Kidney (tissue), 14 donors: ENCODE data around the gene PIK3R2. TPM values are rescaled to one million over a fixed set of nuclear protein-coding genes. Genes with fewer than 3 reads are reported as not detected.
A peak's percentile ranks its signal among the peaks of the same experiment; 100 is the strongest.
"Not testable (repeated sequence)": the region's sequence is repeated elsewhere in the genome, so short reads cannot be mapped to it uniquely, and the experiment has no call there.

ENCODE experiments used
- DNase-seq, 5 donors: peaks; one replicate each; pipeline ENCODE4 v3.0.0-alpha.2; 2013 to 2020
- FAIRE-seq: peaks from 2 replicates; lab custom pipeline; 2012; peaks lifted over from hg19 to GRCh38; lab: Jason Lieb, UNC
- H3K27ac ChIP-seq, 2 donors: one replicate each; pipeline ENCODE4 v1.7.0; 2013; ENCODE audit warnings: low read depth in 2 of 2, low read length in 2 of 2, inconsistent platforms in 1 of 2
- H3K27me3 ChIP-seq: one replicate; pipeline ENCODE4 v1.7.1; 2013; ENCODE audit warnings: low read length, inconsistent platforms; ENCODE audit not compliant: control insufficient read depth, insufficient read depth
- H3K36me3 ChIP-seq, 3 donors: one replicate each; pipeline versions ENCODE4 v1.7.0 to v1.7.1; 2013; ENCODE audit warnings: low read length in 3 of 3, control low read depth in 1 of 3, inconsistent platforms in 1 of 3; ENCODE audit not compliant: insufficient read depth in 3 of 3, control insufficient read depth in 2 of 3
- H3K4me1 ChIP-seq, 3 donors: one replicate each; pipeline versions ENCODE4 v1.7.0 to v1.7.1; 2013; ENCODE audit warnings: low read length in 3 of 3, inconsistent platforms in 1 of 3, low read depth in 1 of 3; ENCODE audit not compliant: control insufficient read depth in 2 of 3, insufficient read depth in 2 of 3
- H3K4me3 ChIP-seq, 3 donors: one replicate each; pipeline versions ENCODE4 v1.7.0 to v1.8.1; 2013; ENCODE audit warnings: low read length in 3 of 3, control low read depth in 1 of 3, inconsistent platforms in 1 of 3
- H3K9ac ChIP-seq, 3 donors: one replicate each; pipeline versions ENCODE4 v1.7.0 to v1.7.1; 2013; ENCODE audit warnings: low read length in 3 of 3, control low read depth in 1 of 3, inconsistent platforms in 1 of 3
- H3K9me3 ChIP-seq, 3 donors: one replicate each; pipeline versions ENCODE4 v1.7.0 to v1.7.1; 2013; ENCODE audit warnings: low read length in 3 of 3, control low read depth in 1 of 3, inconsistent platforms in 1 of 3; ENCODE audit not compliant: control insufficient read depth in 2 of 3, insufficient read depth in 1 of 3
- intact Hi-C: fragments of 100-400 bp; cut with DNase I; formaldehyde crosslinking; loops from one replicate; pipeline ENCODE4 v1.11.1; 2022
- polyA plus RNA-seq: library from polyadenylated mRNA; stranded (reverse); fragments of 350-450 nt; fragmentation: Illumina TruSeq; extraction: RNeasy Lipid Tissue Mini Kit (QIAGEN cat#74804); gene quantifications from one replicate; pipeline ENCODE4 v1.2.3, GENCODE V29; 2014; ENCODE audit warnings: low read depth, low replicate concordance; ENCODE audit not compliant: insufficient read depth
- total RNA-seq: library from RNA; stranded (reverse); fragmentation: NEBNext Ultra II Directional; extraction: Animal tissue kit (Norgen Biotek cat#: 25700); gene quantifications from one replicate; pipeline ENCODE4 v1.2.1, GENCODE V29; 2021
- TF ChIP-seq, protein P1 (sequence below): IDR thresholded peaks from 3 replicates; pipeline ENCODE4 v1.5.1; 2012; ENCODE audit warnings: mild to moderate bottlenecking, moderate library complexity, borderline replicate concordance; ENCODE audit not compliant: insufficient read depth; ENCODE audit errors: extremely low read depth
- donor health status: control.
- donor health status: control.
- donor health status: control.
- donor health status: control.
- donor health status: control.
- donor health status: DM: yes; HTN: yes; CAD: no.
- donor health status: Normal renal cell carcinoma (clear cell type).

PIK3R2 gene
- total and polyA plus RNA-seq, 2 donors from 2014 or later: 10.1 to 29.6 TPM

DNA sequence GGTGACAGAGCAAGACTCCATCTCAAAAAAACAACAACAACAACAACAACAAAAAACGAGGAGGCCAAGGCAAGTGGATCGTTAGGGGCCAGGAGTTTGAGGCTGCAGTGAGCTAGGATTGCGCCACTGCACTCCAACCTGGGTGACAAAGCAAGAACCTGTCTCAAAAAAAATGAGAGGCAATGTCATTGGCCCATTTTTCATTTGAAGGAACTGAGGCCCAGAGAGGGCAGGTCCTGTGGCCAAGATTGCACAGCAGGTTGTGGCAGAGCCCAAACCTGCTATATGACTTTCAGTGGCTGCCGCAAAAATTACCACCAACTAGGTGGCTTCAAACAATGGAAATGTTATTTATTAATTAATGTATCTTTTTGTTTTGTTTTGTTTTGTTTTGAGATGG lies 5.5 kb downstream of the PIK3R2 start:
- TF ChIP-seq, protein P1, sequence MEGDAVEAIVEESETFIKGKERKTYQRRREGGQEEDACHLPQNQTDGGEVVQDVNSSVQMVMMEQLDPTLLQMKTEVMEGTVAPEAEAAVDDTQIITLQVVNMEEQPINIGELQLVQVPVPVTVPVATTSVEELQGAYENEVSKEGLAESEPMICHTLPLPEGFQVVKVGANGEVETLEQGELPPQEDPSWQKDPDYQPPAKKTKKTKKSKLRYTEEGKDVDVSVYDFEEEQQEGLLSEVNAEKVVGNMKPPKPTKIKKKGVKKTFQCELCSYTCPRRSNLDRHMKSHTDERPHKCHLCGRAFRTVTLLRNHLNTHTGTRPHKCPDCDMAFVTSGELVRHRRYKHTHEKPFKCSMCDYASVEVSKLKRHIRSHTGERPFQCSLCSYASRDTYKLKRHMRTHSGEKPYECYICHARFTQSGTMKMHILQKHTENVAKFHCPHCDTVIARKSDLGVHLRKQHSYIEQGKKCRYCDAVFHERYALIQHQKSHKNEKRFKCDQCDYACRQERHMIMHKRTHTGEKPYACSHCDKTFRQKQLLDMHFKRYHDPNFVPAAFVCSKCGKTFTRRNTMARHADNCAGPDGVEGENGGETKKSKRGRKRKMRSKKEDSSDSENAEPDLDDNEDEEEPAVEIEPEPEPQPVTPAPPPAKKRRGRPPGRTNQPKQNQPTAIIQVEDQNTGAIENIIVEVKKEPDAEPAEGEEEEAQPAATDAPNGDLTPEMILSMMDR: no peak
- Histone ChIP-seq H3K27me3 (no peaks in the 10 kb centered on the region), H3K4me3 (no peak overlapping the region), H3K27ac (no peak overlapping the region), H3K36me3 (peaks cover under 1 to 19% (median 4%) of the 10 kb centered on the region in 3 donors), H3K9me3 (no peaks in the 10 kb centered on the region), H3K4me1 (peaks cover 0 to 36% (median 15%) of the 10 kb centered on the region in 3 donors), H3K9ac (no peak overlapping the region)
- FAIRE-seq (no peak), DNase-seq (no peak)
- intact Hi-C loops: no loop called here

DNA sequence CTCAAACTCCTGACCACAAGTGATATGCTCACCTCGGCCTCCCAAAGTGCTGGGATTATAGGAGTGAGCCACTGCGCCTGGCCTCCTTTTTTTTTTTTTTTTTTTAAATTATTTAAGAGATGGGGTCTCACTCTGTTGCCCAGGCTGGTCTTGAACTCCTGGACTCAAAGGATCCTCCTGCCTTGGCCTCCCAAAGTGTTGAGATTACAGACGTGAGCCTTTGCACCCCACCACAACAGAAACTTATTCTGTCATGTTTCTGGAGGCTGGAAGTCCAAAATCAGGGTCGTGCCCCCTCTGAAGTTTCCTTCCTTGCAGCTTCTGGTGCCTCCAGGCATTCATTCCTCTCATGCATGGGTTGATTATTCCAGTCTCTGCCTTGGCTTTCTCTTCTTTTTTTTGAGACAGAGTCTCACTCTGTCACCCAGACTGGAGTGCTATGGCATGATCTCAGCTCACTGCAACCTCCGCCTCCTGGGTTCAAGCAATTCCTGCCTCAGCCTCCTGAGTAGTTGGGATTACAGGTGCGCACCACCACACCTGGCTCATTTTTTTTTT lies 6.2 kb downstream of the PIK3R2 start:
- H3K27me3 ChIP-seq, intact Hi-C loops, H3K9me3 ChIP-seq, H3K9ac ChIP-seq, FAIRE-seq, H3K4me3 ChIP-seq, H3K27ac ChIP-seq, DNase-seq: not testable (repeated sequence)
- Histone ChIP-seq H3K4me1 (peaks cover 0 to 31% (median 15%) of the 10 kb centered on the region in 3 donors), H3K36me3 (peaks cover 2 to 21% (median 5%) of the 10 kb centered on the region in 3 donors)

DNA sequence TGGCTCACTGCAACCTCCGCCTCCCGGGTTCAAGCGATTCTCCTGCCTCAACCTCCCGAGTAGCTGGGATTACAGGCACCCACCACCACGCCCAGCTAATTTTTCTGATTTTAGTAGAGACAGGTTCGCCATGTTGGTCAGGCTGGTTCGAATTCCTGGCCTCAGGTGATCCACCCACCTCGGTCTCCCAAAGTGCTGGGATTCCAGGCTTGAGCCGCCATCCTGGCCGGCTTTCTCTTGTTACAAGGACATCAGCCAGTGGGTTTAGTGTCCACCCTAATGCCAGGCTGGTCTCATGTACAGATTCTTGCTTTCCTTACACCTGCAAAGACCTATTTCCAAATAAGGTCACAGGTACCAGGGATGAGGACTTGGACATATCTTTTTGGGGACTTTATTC lies 6.8 kb downstream of the PIK3R2 start:
- TF ChIP-seq, protein P1: no peak
- H3K4me1 ChIP-seq: peaks cover 0 to 26% (median 15%) of the 10 kb centered on the region in 3 donors
- no peaks in the 10 kb centered on the region for H3K27me3 ChIP-seq
- no peak overlapping the region for H3K27ac ChIP-seq
- no peak for DNase-seq
- H3K36me3 ChIP-seq: peaks cover 2 to 21% (median 5%) of the 10 kb centered on the region in 3 donors
- H3K9ac ChIP-seq: no peak overlapping the region
- no peak for FAIRE-seq
- H3K4me3 ChIP-seq: no peak overlapping the region
- intact Hi-C loops: no loop called here
- no peaks in the 10 kb centered on the region for H3K9me3 ChIP-seq

DNA sequence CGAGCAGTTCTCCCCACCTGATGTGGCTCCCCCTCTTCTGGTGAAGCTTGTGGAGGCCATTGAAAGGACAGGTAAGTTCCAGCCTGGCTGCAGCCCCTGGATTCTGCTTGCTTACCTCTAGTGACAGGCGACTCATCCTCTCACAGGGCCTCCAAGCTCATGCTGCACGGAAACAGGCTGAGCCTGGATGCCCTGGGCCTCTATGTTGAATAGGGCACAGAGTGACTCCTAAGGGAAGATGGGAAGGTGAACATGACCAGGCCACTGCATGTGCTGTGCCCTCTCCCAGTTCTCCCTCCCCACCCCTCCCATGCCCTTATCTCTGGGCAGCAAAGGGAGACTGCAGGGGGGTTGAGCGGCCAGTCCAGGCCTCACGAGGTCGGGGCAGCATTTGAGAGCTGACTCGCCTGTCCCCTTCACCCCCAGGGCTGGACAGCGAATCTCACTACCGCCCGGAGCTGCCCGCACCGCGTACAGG lies 7.6 kb downstream of the PIK3R2 start:
- no peak overlapping the region for H3K4me3 ChIP-seq
- intact Hi-C loops: no loop called here
- peak overlapping the region in 1 of 3 donors; percentile 26 for H3K9ac ChIP-seq

More for the DNA sequence above, 7.6 kb downstream of the PIK3R2 start:
- Histone ChIP-seq H3K27me3 (no peaks in the 10 kb centered on the region), H3K27ac (no peak overlapping the region), H3K4me1 (peaks cover 0 to 22% (median 15%) of the 10 kb centered on the region in 3 donors), H3K36me3 (peaks cover 4 to 23% (median 7%) of the 10 kb centered on the region in 3 donors), H3K9me3 (no peaks in the 10 kb centered on the region)
- no peak for FAIRE-seq
- DNase-seq: no peak
- TF ChIP-seq, protein P1: no peak
